ENCODE data around the gene UBE2D2.

UBE2D2 gene

DNA sequence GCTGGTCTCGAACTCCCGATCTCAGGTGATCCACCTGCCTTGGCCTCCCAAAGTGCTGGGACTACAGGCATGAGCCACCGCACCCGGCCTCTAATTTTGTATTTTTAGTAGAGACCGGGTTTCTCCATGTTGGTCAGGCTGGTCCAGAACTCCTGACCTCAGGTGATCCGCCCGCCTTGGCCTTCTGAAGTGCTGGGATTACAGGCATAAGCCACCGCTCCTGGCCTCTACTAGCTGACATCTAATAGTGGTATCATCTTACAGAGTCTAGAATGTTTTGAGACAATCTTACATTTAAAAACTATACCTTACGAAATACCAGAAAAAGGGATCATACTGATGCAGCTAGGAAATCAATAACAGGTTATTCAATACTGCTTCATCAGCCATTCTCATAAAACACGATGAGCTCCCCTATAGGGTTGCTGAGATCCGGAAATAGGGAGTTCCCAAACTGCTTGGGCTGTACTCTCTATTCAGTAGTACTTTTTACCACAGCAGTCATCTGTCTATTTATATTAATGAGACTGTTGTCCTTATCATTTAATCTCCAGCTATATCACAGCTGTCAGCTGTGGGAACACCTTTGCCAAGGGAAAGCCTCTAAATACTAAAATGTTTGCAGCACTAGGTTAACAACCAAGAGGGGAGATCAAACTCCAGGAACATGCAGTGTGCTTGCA, 8.1 kb upstream of the UBE2D2 start:
- H3K9me3 ChIP-seq (ENCODE audit: low read length): 0 out of 2 replicates have a peak, but pooled peaks cover 3% of the 10 kb centered on the region
- no peaks in the 10 kb centered on the region for H3K79me2 ChIP-seq (ENCODE audit: insufficient read depth, low read length)
- H3K27me3 ChIP-seq (ENCODE audit: insufficient read depth, low read length): no peaks in the 10 kb centered on the region
- H3F3A ChIP-seq (ENCODE audit: insufficient read depth, low read length): peaks cover 5% of the 10 kb centered on the region; the same call in 1 of the 2 replicates
- no peak overlapping the region for H3K27ac ChIP-seq (ENCODE audit: low read depth, low read length, poor library complexity, severe bottlenecking)
- H2AFZ ChIP-seq (ENCODE audit: low read length): no peak overlapping the region
- no peak for TF ChIP-seq EZH2 (IDR thresholded peaks at IDR 0.05; ENCODE audit: borderline replicate concordance, low read length)
- TF ChIP-seq, protein P1, sequence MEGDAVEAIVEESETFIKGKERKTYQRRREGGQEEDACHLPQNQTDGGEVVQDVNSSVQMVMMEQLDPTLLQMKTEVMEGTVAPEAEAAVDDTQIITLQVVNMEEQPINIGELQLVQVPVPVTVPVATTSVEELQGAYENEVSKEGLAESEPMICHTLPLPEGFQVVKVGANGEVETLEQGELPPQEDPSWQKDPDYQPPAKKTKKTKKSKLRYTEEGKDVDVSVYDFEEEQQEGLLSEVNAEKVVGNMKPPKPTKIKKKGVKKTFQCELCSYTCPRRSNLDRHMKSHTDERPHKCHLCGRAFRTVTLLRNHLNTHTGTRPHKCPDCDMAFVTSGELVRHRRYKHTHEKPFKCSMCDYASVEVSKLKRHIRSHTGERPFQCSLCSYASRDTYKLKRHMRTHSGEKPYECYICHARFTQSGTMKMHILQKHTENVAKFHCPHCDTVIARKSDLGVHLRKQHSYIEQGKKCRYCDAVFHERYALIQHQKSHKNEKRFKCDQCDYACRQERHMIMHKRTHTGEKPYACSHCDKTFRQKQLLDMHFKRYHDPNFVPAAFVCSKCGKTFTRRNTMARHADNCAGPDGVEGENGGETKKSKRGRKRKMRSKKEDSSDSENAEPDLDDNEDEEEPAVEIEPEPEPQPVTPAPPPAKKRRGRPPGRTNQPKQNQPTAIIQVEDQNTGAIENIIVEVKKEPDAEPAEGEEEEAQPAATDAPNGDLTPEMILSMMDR (IDR thresholded peaks at IDR 0.05; ENCODE audit: low read length): no peak
- H3K9me2 ChIP-seq (ENCODE audit: low read depth, low read length): no peaks in the 10 kb centered on the region
- H3K4me2 ChIP-seq (ENCODE audit: low read length): no peak overlapping the region
- H3K4me1 ChIP-seq (ENCODE audit: insufficient read depth, low read length, severe bottlenecking): peaks cover 11% of the 10 kb centered on the region
- H3K9ac ChIP-seq (ENCODE audit: low read length): no peak overlapping the region
- H3K4me3 ChIP-seq (ENCODE audit: low read depth, low read length, poor library complexity, severe bottlenecking): no peak overlapping the region
- H3K36me3 ChIP-seq (ENCODE audit: insufficient read depth, low read length): no peaks in the 10 kb centered on the region
- H4K20me1 ChIP-seq (ENCODE audit: insufficient read depth, low read length): no peaks in the 10 kb centered on the region

DNA sequence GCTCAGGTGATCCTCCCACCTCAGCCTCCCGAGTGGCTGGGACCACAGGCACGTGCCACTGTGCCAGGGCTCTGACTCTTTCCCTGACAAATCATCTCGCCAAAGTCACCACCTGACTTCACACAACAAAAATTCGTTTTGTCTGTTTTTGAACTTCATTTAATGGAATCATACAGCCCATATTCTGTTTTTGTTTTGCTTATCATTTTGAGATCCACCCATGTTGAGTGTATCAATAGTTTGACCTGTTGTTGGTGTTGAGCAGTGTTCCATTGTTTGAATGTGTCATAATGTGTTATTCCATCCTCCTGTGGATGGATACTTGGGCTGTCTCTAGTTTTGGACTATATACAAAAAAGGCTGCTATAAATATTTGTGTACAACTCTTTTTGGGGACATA, 6.9 kb upstream of the UBE2D2 start:
- TF ChIP-seq EZH2 (IDR thresholded peaks at IDR 0.05; ENCODE audit: borderline replicate concordance, low read length): no peak
- TF ChIP-seq, protein P1 (IDR thresholded peaks at IDR 0.05; ENCODE audit: low read length): no peak
- no peak overlapping the region for H3K9ac ChIP-seq (ENCODE audit: low read length)
- no peak overlapping the region for H3K4me3 ChIP-seq (ENCODE audit: low read depth, low read length, poor library complexity, severe bottlenecking)
- no peak overlapping the region for H2AFZ ChIP-seq (ENCODE audit: low read length)
- H3K4me1 ChIP-seq (ENCODE audit: insufficient read depth, low read length, severe bottlenecking): peaks cover 11% of the 10 kb centered on the region
- peaks cover 5% of the 10 kb centered on the region; the same call in 1 of the 2 replicates for H3F3A ChIP-seq (ENCODE audit: insufficient read depth, low read length)
- no peak overlapping the region for H3K4me2 ChIP-seq (ENCODE audit: low read length)
- no peak overlapping the region for H3K27ac ChIP-seq (ENCODE audit: low read depth, low read length, poor library complexity, severe bottlenecking)
- H4K20me1 ChIP-seq (ENCODE audit: insufficient read depth, low read length): no peaks in the 10 kb centered on the region
- no peaks in the 10 kb centered on the region for H3K36me3 ChIP-seq (ENCODE audit: insufficient read depth, low read length)
- no peaks in the 10 kb centered on the region for H3K79me2 ChIP-seq (ENCODE audit: insufficient read depth, low read length)
- H3K27me3 ChIP-seq (ENCODE audit: insufficient read depth, low read length): no peaks in the 10 kb centered on the region
- no peaks in the 10 kb centered on the region for H3K9me3 ChIP-seq (ENCODE audit: low read length)
- H3K9me2 ChIP-seq (ENCODE audit: low read depth, low read length): no peaks in the 10 kb centered on the region

DNA sequence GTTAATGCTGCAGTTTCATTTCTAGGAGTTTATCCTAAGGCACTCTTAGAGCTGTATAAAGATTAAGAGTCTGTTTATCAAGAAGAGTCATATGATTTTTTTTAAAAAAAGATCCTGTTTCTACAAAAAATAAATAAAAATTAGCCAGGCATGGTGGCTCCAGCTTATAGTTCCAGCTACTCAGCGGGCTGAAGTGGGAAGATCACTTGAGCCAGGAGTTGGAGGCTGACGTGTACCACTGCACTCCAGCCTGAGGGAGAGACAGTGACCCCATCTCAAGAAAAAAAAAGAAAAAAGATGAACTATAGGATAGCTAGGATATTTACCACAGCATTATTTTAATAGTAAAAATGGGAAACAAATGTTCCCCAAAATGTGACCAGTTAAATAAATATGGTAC, 3.3 kb upstream of the UBE2D2 start:
- Histone ChIP-seq H4K20me1 (ENCODE audit: insufficient read depth, low read length) (no peaks in the 10 kb centered on the region), H3K4me3 (ENCODE audit: low read depth, low read length, poor library complexity, severe bottlenecking) (no peak overlapping the region), H3K9ac (ENCODE audit: low read length) (no peak overlapping the region), H2AFZ (ENCODE audit: low read length) (no peak overlapping the region), H3K27me3 (ENCODE audit: insufficient read depth, low read length) (no peaks in the 10 kb centered on the region), H3K9me2 (ENCODE audit: low read depth, low read length) (no peaks in the 10 kb centered on the region), H3K4me2 (ENCODE audit: low read length) (no peak overlapping the region), H3K4me1 (ENCODE audit: insufficient read depth, low read length, severe bottlenecking) (peaks cover 10% of the 10 kb centered on the region), H3K79me2 (ENCODE audit: insufficient read depth, low read length) (peaks cover 8% of the 10 kb centered on the region), H3K9me3 (ENCODE audit: low read length) (no peaks in the 10 kb centered on the region), H3K27ac (ENCODE audit: low read depth, low read length, poor library complexity, severe bottlenecking) (no peak overlapping the region), H3K36me3 (ENCODE audit: insufficient read depth, low read length) (0 out of 2 replicates have a peak, but pooled peaks cover under 1% of the 10 kb centered on the region), H3F3A (ENCODE audit: insufficient read depth, low read length) (no peaks in the 10 kb centered on the region)
- no peak for TF ChIP-seq EZH2 (IDR thresholded peaks at IDR 0.05; ENCODE audit: borderline replicate concordance, low read length)
- TF ChIP-seq, protein P1 (IDR thresholded peaks at IDR 0.05; ENCODE audit: low read length): no peak
